K562 (cell line): Measurements from ENCODE around the gene TBR1. TPM values are rescaled to one million over a fixed set of nuclear protein-coding genes. Genes with fewer than 3 reads are reported as not detected.

Experiments
- BRD4 ChIP-seq: fragments of 200-600 bp; sonication (generic); IDR thresholded peaks from 2 replicates; pipeline ENCODE4 v1.6.1; 2017; ENCODE audit warnings: inconsistent platforms
- CEBPB ChIP-seq: fragments of 450-650 bp; IDR thresholded peaks from 2 replicates; pipeline ENCODE4 v1.6.1; 2016; ENCODE audit warnings: missing genetic modification characterization, missing compliant biosample characterization
- CREM ChIP-seq: IDR thresholded peaks from 2 replicates; pipeline ENCODE4 v1.6.1; 2014; ENCODE audit warnings: antibody characterized with exemption, low read depth
- DEAF1 ChIP-seq: fragments of 450-650 bp; formaldehyde crosslinking; IDR thresholded peaks from 2 replicates; pipeline ENCODE4 v1.4.0; 2020; ENCODE audit warnings: mild to moderate bottlenecking, moderate library complexity
- EHMT2 ChIP-seq: fragments of 450-650 bp; IDR thresholded peaks from 2 replicates; pipeline ENCODE4 v1.6.1; 2018; ENCODE audit warnings: antibody characterized with exemption
- ERF ChIP-seq: fragments of 450-650 bp; formaldehyde crosslinking; IDR thresholded peaks from 2 replicates; pipeline ENCODE4 v1.4.0; 2020; ENCODE audit warnings: mild to moderate bottlenecking, mixed read lengths
- GTF3C2 ChIP-seq: IDR thresholded peaks from 3 replicates; pipeline ENCODE4 v1.6.1; 2011; ENCODE audit warnings: borderline replicate concordance, mild to moderate bottlenecking, moderate library complexity; ENCODE audit not compliant: insufficient read length; ENCODE audit errors: extremely low read depth
- KLF6 ChIP-seq: fragments of 250-450 bp; sonication (Bioruptor Pico); IDR thresholded peaks from 2 replicates; pipeline ENCODE4 v1.4.0; 2020; ENCODE audit warnings: mild to moderate bottlenecking, moderate library complexity, borderline replicate concordance
- MECOM ChIP-seq: fragments of 250-450 bp; sonication (Bioruptor Pico); IDR thresholded peaks from 2 replicates; pipeline ENCODE4 v1.8.0; 2022; ENCODE audit warnings: inconsistent platforms
- NR2C1 ChIP-seq, 2 experiments: fragments of 450-650 bp; IDR thresholded peaks; 2 replicates each; pipeline ENCODE4 v1.6.1; 2017; ENCODE audit warnings: mild to moderate bottlenecking in 2 of 2, antibody characterized with exemption in 1 of 2, inconsistent platforms in 1 of 2, missing compliant biosample characterization in 1 of 2, missing genetic modification characterization in 1 of 2
- PPARD ChIP-seq: fragments of 250-450 bp; sonication (Bioruptor Pico); IDR thresholded peaks from 2 replicates; pipeline ENCODE4 v1.8.0; 2022; ENCODE audit warnings: inconsistent platforms, mild to moderate bottlenecking, moderate library complexity
- SMAD4 ChIP-seq: fragments of 250-450 bp; sonication (Bioruptor Pico); conservative IDR thresholded peaks from 2 replicates; pipeline ENCODE4 v1.8.0; 2021; ENCODE audit warnings: inconsistent platforms, mild to moderate bottlenecking, moderate library complexity
- ZFX ChIP-seq: sonication (generic); formaldehyde crosslinking; IDR thresholded peaks from 2 replicates; pipeline ENCODE4 v1.8.0; 2022; ENCODE audit warnings: mild to moderate bottlenecking, missing genetic modification reagents, moderate library complexity
- ZNF140 ChIP-seq: fragments of 250-450 bp; sonication (Bioruptor Pico); IDR thresholded peaks from 2 replicates; pipeline ENCODE4 v1.8.0; 2021; ENCODE audit warnings: moderate library complexity, mild to moderate bottlenecking, inconsistent platforms
- ZNF449 ChIP-seq: fragments of 250-450 bp; sonication (Bioruptor Pico); IDR thresholded peaks from 2 replicates; pipeline ENCODE4 v1.8.0; 2022; ENCODE audit warnings: moderate library complexity, mild to moderate bottlenecking, inconsistent platforms
- ZNF592 ChIP-seq: fragments of 450-650 bp; IDR thresholded peaks from 2 replicates; pipeline ENCODE4 v1.6.1; 2017; ENCODE audit warnings: antibody characterized with exemption, mild to moderate bottlenecking
- ZNF717 ChIP-seq: fragments of 250-450 bp; sonication (Bioruptor Pico); IDR thresholded peaks from 2 replicates; pipeline ENCODE4 v1.5.0; 2021
- ZNF75A ChIP-seq: fragments of 450-650 bp; formaldehyde crosslinking; IDR thresholded peaks from 2 replicates; pipeline ENCODE4 v1.4.0; 2020; ENCODE audit warnings: mild to moderate bottlenecking
- polyA plus RNA-seq, 8 experiments: library from polyadenylated mRNA; depleted of rRNA in 4 of 8; stranded (reverse) in 5 of 8; unstranded in 3 of 8; fragments of >200 nt; fragmentation: Nextera tagmentation in 2 of 8; fragmentation: Illumina TruSeq in 1 of 8; extraction: Ambion mirVana in 2 of 8; extraction: Trizol in 1 of 8; gene quantifications; 2 replicates each; pipeline versions ENCODE4 v1.2.1 to v1.2.3, GENCODE V29; 2011 to 2014; ENCODE audit warnings: inconsistent platforms in 1 of 8, missing spikeins in 1 of 8
- total RNA-seq, 7 experiments: library from RNA; depleted of rRNA in 6 of 7; stranded (reverse); fragments of >200 nt in 6 of 7; fragmentation: Illumina TruSeq in 2 of 7; extraction: Trizol in 2 of 7; gene quantifications; 2 replicates each; pipeline versions ENCODE4 v1.2.1 to v1.2.3, GENCODE V29; 2011 to 2021; ENCODE audit warnings: low replicate concordance in 1 of 7

Gene TBR1
- total and polyA plus RNA-seq, 9 of the 15 experiments (the other 6 are each of a cell fraction or from before 2014, with no cell fraction given) = 0.01 to 0.09 TPM; not detected in 7

- TF ChIP-seq ZNF449 (CRISPR knock-in tag) (peak; percentile 63; the same call in 1 of the 2 replicates), EHMT2 (no peak), SMAD4 (CRISPR knock-in tag) (peak; percentile 91), BRD4 (no peak), ZNF75A (no peak), CEBPB (tag) (peak; percentile 34; the same call in 1 of the 2 replicates), DEAF1 (peak; percentile 33; the same call in 1 of the 2 replicates), ZNF592 (peak; percentile 69), MECOM (peak; percentile 67; the same call in 1 of the 2 replicates), KLF6 (CRISPR knock-in tag) (peak; percentile 84; the same call in 1 of the 2 replicates), CREM (no peak), GTF3C2 (no peak), ZFX (CRISPR knock-in tag) (no peak), ERF (CRISPR knock-in tag) (no peak), NR2C1 (IDR thresholded peaks at IDR 0.05) (no peak), NR2C1 (tag; IDR thresholded peaks at IDR 0.05) (peak; percentile 76), PPARD (no peak), ZNF717 (no peak), ZNF140 (CRISPR knock-in tag) (peak; percentile 49; the same call in 1 of the 2 replicates)
Measured at GRCh38 chr2:161382747-161383146, 33.4 kb upstream of the TBR1 start (continued).
